GM19467 (cell line): ENCODE measurements around the gene IQSEC1.

Experiments used
- ATAC-seq: cut with Tn5 transposase; IDR thresholded peaks from one replicate; pipeline ENCODE4 v1.9.1; 2021; ENCODE audit warnings: mild to moderate bottlenecking, moderate library complexity; ENCODE audit not compliant: unreplicated experiment

Gene IQSEC1

GRCh38 chr3:13108861-13109260 lies 35.6 kb upstream of the IQSEC1 start:
- ATAC-seq: no peak

DNA sequence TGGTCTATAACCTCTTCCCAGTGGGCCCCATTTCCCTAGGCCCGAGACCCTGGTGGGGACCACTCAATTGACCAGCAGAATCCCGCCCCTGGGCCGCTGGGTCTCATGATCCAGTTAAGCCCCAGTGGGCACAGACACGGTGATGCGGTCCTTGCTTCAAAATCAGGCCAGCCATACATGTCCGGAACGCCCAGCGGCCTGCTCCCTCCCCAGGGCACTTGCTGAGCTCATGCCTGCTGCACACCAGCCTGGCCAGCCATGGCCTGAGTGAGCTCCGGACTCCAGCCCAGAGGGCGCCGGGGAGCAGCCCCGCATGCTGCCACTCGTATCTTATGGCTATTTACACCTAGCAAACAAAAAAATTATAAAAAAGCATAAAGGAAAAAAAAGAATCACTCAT lies 34.4 kb upstream of the IQSEC1 start:
- no peak for ATAC-seq

DNA sequence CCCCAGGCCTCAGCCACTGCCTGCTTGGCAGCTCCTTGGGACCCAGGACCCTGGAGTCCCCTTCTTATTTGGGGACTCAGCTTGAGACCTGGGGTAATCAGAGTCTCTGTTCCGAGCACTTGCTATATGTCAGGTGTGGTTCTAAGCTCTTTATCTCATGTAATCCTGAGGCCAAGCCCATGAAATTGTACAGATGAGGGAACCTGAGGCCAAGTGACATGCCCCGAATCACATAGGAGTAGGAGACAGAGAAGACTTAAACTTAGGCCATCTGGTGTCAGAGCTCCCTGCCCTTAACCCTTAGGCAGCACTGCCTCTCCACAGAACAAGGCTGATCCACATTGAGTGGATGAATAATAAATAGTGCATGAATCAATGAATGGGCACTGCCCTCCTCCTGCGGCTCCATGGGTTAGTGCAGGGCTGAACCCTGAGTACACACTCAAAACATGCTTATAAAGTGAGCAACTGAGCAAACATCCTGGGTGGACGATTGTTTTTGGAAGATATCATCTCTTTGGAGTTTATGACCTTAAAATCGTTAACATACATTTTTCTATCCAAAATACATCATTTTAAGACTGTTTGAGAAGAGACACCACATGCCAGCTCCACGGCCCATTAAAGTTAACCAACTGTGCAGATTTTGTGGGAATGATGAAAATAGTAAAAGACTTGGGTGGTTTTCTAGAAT lies 33.2 kb upstream of the IQSEC1 start:
- no peak for ATAC-seq

DNA sequence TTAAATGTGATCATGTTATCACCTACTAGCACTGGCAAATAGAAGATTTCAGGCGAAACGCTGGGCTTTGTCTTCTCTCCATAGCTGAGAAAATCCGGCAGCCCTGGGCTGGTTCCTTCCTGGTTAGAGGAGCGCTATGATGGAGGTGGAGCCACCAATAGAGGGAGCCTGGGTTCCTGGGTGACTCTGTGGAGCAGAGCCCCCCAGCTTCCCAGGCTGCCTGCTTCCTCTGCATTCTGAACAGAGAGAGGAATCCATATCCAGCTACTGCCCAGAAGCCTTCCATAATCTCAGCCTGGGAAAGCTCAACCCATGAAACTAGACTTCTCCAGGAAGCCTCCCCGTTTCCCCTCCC lies 32.6 kb upstream of the IQSEC1 start:
- ATAC-seq: no peak

- ATAC-seq: no peak
These were observed 32.1 kb upstream of the IQSEC1 start for GRCh38 chr3:13105181-13105895.

- ATAC-seq: no peak
These were observed 31.3 kb upstream of the IQSEC1 start for GRCh38 chr3:13104511-13104910.

- ATAC-seq: no peak
These were observed 30.3 kb upstream of the IQSEC1 start for GRCh38 chr3:13103416-13104058.

DNA sequence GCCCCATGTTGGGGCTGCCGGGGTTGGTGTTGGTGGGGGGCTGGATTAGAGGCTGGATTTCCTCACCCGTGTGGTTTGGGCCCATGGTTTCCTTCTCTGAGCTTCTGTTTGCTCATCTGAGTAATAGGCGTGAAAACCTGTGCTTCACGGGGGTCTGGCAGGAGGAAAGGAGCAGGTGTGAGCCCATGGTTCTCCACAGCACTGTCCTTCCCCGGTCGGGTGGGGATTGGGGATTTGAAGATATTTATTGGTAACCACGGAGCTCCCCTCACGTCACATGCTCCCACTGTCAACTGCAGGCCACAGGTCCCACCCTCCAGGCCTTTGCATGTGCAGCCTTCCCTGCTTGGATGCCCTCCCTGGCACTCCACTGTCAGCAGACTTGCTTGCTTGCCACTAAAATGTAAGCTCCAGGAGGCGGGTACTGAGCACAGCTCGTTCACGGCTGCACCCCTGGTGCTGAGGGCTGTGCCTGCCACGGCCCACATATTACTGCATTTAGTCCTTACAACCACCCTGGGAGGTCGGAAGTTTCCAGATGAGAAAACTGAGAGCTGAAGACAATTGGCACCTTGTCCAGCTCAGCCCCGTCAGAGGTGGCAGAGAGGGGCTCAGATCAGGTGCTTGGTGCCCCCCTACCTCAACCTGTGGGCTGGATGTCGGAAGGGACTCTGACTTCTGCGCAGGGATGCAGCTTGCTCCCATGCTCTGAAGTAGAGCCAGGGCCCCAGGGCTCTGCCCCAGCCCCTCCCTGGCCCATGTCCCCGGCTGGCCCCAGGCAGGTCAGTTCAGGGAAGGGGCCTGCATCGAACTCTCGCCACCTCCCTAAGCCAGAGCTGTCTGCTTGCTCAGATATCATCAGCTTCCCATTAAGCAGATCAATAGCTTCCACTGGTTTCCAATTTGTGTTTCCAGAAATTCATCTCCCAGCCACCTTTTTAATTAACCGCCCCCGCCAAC lies 29.4 kb upstream of the IQSEC1 start:
- no peak for ATAC-seq

DNA sequence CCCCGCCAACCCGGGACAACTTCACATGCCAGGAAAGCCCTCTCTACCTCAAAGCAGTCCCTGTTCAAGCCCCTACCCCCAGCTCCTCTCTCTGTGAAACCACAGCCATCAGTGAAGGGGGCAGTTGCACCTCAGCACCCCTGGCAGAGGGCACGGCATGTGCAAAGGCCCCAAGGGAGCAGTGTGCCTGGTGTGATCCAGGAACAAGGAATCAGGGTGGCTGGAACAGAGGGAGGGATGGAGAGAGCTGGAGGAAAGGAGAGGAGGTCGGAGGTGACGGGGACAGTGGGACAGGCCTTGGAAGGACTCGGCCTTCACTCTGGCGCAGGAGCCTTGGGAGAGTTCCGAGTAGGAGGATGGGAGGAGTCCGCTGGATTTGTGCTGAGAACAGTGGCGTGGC lies 26.5 kb upstream of the IQSEC1 start:
- ATAC-seq: no peak

- no peak for ATAC-seq
These were observed 25.2 kb upstream of the IQSEC1 start for GRCh38 chr3:13098192-13098988.

- no peak for ATAC-seq
These were observed 23.1 kb upstream of the IQSEC1 start for GRCh38 chr3:13096356-13096755.

DNA sequence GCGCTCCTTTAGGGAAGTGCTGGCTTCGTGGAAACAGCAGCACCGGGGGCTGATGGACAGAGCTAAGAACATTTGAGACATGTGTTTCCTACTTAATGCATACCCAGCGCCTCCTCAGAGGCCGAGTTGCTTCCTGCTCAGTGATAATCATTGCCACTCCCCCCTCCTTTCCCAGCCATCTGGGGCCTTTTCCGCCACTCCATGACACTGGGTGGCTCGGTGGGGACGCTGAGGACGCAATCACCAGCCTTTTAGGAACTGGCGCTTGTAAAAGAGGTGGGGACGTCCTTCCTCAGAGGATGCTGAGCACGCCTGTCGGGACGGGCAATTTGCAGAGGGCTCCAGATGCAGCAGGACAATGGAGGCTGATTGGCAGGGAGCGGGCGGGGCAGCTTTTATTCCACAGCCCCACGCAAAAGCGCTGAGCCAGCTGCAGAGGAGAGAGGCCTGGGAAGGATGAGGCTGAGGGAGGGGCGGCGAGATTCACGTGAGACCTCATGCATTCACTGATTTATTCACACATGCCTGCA lies 22.2 kb upstream of the IQSEC1 start:
- ATAC-seq: no peak

GRCh38 chr3:13093687-13094086 lies 20.5 kb upstream of the IQSEC1 start:
- ATAC-seq: no peak

- no peak for ATAC-seq
These were observed 19.7 kb upstream of the IQSEC1 start for GRCh38 chr3:13092621-13093617.

- ATAC-seq: peak; percentile 64
These were observed 18.8 kb upstream of the IQSEC1 start for GRCh38 chr3:13091898-13092611.

- peak; percentile 50 for ATAC-seq
These were observed 15.1 kb upstream of the IQSEC1 start for GRCh38 chr3:13088028-13089006.
